OCI-LY3 (cell line): Measurements from ENCODE around the gene POLR1B.

Experiments
- EZH2phosphoT487 ChIP-seq: fragments of 200-600 bp; shearing (Covaris generic); IDR thresholded peaks from 2 replicates; pipeline ENCODE4 v1.6.1; 2018; ENCODE audit warnings: antibody characterized with exemption, mixed run types, low read depth
- TF ChIP-seq, protein P1 (sequence below): fragments of 200-600, 300-600 bp; sonication (generic); IDR thresholded peaks from 2 replicates; pipeline ENCODE4 v1.5.1; 2014; ENCODE audit warnings: antibody characterized with exemption, low read length, low read depth

DNA sequence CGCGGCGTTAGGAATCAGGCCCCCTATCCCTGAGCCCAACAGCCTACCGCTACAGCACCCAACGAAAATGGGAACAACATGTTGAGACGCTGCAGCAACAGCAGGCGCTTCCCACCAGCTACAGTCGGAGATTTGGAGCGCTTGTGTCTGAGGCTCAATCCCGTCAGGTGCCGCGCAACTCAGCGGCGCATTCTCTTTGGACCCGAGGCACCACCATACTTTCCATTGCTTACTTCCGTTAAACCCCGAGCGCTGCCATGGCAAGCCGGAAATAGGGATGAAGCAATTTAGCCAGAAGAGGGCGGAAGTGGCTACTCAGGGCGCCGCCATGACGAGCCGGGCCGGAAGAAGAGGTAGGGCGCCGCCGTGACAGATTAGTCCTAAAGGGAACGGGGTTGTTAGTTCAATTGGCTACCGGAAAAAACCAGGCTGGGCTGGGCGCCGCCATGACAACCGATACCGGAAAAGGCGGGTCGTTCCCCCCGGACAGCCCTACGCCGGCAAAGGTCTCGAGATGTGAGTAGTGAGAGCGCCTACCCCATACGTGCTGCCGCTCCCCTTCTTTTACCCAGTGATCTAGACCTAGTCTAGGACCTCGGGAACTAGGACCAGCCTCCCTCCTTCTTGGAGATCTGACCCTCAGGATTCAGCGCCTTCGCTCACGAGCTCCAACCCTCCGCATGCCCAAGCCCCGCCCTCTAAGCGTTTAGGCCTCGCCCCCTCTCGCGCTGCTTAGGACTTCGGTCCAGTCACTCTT lies 42.0 kb downstream of the POLR1B start, which contains the start of gene CHCHD5:
- TF ChIP-seq, protein P1, sequence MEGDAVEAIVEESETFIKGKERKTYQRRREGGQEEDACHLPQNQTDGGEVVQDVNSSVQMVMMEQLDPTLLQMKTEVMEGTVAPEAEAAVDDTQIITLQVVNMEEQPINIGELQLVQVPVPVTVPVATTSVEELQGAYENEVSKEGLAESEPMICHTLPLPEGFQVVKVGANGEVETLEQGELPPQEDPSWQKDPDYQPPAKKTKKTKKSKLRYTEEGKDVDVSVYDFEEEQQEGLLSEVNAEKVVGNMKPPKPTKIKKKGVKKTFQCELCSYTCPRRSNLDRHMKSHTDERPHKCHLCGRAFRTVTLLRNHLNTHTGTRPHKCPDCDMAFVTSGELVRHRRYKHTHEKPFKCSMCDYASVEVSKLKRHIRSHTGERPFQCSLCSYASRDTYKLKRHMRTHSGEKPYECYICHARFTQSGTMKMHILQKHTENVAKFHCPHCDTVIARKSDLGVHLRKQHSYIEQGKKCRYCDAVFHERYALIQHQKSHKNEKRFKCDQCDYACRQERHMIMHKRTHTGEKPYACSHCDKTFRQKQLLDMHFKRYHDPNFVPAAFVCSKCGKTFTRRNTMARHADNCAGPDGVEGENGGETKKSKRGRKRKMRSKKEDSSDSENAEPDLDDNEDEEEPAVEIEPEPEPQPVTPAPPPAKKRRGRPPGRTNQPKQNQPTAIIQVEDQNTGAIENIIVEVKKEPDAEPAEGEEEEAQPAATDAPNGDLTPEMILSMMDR: no peak; the same call in 1 of the 2 replicates
- no peak for TF ChIP-seq EZH2phosphoT487
